HG02759 (cell line): ENCODE measurements around the gene IL27RA.

ENCODE experiments used
- ATAC-seq: cut with Tn5 transposase; IDR thresholded peaks from one replicate; pipeline ENCODE4 v1.9.1; 2021; ENCODE audit warnings: mild to moderate bottlenecking, moderate library complexity; ENCODE audit not compliant: unreplicated experiment

IL27RA gene

GRCh38 chr19:14031719-14032480 lies at the start of gene IL27RA:
IL27RA (plus strand) TSS chr19:14031762; CDS start chr19:14031873, 111 bp downstream.
- peak; percentile 64 for ATAC-seq

GRCh38 chr19:13981988-13982501 lies 49.5 kb upstream of the IL27RA start:
- ATAC-seq: no peak

GRCh38 chr19:13982773-13983172 lies 48.8 kb upstream of the IL27RA start:
- ATAC-seq: no peak

- no peak for ATAC-seq
These were observed 48.2 kb upstream of the IL27RA start for GRCh38 chr19:13983213-13983889.

GRCh38 chr19:13984186-13984585 lies 47.4 kb upstream of the IL27RA start:
- no peak for ATAC-seq

- no peak for ATAC-seq
These were observed 46.5 kb upstream of the IL27RA start for GRCh38 chr19:13984875-13985741.

GRCh38 chr19:13985771-13986347 lies 45.7 kb upstream of the IL27RA start:
- ATAC-seq: peak; percentile 21

GRCh38 chr19:13986348-13986904 lies 45.1 kb upstream of the IL27RA start:
- ATAC-seq: peak; percentile 85

- ATAC-seq: no peak
These were observed 44.3 kb upstream of the IL27RA start for GRCh38 chr19:13987101-13987890.

- no peak for ATAC-seq
These were observed 42.1 kb upstream of the IL27RA start for GRCh38 chr19:13989487-13989886.

- ATAC-seq: no peak
These were observed 41.5 kb upstream of the IL27RA start for GRCh38 chr19:13990085-13990484.

GRCh38 chr19:13992025-13992424 lies 39.5 kb upstream of the IL27RA start:
- no peak for ATAC-seq

GRCh38 chr19:13993590-13994300 lies 37.8 kb upstream of the IL27RA start:
- ATAC-seq: no peak

- ATAC-seq: no peak
These were observed 36.4 kb upstream of the IL27RA start for GRCh38 chr19:13995017-13995728.

- ATAC-seq: no peak
These were observed 35.4 kb upstream of the IL27RA start for GRCh38 chr19:13995878-13996765.

GRCh38 chr19:13996928-13997630 lies 34.5 kb upstream of the IL27RA start:
- ATAC-seq: no peak

GRCh38 chr19:13997631-13997962 lies 34.0 kb upstream of the IL27RA start:
- no peak for ATAC-seq
